HS-5 (cell line): ENCODE data around the gene SVEP1.
A peak's percentile ranks its signal among the peaks of the same experiment; 100 is the strongest.

ENCODE experiments used
- DNase-seq: peaks from one replicate; pipeline ENCODE4 v3.0.0-alpha.2; 2012; ENCODE audit warnings: low read depth

Gene SVEP1

GRCh38 chr9:110521206-110521605, 58.3 kb downstream of the SVEP1 start:
- no peak for DNase-seq

GRCh38 chr9:110520120-110520701, 59.3 kb downstream of the SVEP1 start:
- peak; percentile 58 for DNase-seq

- DNase-seq: no peak
Observed at GRCh38 chr9:110517483-110517882, 62.1 kb downstream of the SVEP1 start.

DNA sequence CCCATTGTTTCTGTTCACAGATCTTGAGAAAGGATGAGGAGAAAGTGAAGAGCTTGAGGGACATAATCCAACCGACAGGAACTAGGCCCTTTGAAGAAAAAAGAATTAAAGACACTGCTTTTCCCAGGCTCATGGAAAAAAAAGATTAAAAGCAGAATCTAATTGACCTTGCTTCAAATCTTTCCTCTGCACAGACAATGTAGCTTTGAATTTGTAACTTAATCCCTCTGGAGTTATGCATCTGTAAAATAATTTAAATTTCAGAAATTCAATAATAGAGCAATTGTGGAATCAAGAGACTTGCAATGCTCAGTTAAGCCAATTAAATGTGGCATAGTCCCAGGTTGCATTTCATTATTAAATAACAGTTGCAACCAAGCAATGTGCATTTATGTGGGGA, 64.6 kb downstream of the SVEP1 start:
- no peak for DNase-seq

DNA sequence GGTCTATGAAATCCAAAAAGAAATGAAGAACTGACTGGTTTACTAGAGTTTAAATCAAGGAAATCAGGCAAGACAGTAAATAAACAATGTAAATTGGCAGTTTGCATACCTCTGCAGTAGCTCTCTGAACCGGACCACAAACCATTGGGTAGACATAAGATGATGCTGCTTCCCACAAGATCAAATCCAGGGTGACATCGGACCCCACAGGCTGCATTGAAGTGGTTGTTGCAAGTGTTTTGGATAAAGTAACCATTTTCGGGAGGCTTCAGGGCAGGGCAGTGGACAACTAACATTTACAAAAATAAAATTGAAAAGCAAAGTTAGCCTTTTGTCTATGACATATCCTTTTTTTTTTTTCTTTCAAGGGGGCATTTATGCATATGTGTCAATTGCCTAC, 66.7 kb downstream of the SVEP1 start:
- DNase-seq: no peak

- DNase-seq: no peak
Observed at GRCh38 chr9:110509792-110510191, 69.7 kb downstream of the SVEP1 start.

DNA sequence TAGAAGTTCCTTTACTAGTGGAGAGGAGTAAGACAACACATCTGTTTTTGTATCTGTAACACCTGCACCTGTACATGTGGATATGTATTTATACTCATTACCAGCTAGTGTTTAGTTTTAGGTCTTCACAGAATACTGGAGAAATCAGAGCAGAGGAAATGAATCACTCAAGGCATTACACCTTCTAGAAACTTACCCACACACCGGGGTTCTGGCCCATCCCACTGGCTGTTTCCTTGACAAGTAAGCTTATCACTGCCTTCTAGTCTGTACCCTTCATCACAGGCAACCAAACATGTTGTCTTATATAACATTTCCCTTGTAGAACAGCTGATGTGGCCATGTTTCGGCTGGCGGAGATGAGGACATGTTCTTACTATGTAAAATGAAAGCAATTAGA, 76.7 kb downstream of the SVEP1 start:
- DNase-seq: no peak

DNA sequence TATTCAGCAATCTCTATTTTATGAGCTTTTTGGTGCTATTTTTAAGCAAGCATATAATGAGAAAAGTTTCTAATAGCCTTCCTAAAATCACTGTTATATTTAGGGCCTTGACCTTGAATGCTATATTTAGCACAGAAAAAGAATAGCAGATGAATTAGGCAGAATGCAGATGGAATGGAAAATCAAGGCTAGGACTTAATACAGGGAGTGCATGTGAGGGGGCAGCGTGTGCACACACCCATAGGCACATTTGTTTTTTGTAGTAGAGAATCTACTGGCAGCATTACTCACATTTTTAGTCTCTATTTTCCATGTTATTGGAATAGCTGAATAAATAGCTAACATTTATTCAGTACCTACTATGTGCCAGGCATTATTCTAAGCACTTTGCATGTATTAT, 79.9 kb downstream of the SVEP1 start:
- DNase-seq: no peak

GRCh38 chr9:110487196-110487595, 92.3 kb downstream of the SVEP1 start:
- no peak for DNase-seq

- DNase-seq: no peak
Observed at GRCh38 chr9:110486218-110486617, 93.3 kb downstream of the SVEP1 start.

DNA sequence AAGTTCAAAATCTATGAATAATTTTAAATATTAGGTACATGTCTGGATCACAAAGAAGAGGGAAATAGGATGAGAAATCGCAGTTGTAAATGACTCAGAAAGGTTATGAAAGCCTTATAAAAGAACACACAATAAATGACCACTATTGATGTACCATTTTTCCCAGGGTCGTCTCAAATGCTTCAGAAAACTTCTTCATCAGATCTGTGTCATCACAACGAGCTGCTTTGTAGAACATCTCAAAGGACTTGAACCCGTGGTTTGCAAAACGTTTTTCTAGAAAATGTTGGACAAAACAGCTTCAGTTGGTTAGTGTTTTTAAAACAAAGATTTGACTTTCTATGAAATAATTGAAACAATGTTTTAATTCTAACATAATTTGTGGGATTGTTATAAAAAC, 100.1 kb downstream of the SVEP1 start:
- no peak for DNase-seq

DNA sequence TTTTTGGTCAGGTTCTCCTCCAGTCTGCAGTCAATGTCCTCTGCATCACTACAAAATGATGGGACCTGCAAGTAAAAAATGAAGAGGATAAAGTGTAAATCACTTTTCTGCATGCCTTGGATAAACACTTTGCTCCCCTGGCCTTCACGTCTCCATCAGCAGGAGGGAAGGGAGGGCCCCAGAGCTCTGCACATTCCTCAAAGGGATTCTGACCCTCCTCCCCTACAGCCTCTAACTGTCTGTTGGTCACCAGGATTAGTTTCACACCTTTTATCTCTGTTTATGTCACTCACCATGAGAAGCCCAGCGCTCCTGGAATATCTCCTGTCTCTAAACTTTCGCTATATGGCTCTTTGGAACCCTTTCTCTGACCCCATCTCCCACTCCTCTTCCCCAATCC, 103.3 kb downstream of the SVEP1 start:
- DNase-seq: no peak

- DNase-seq: no peak
Observed at GRCh38 chr9:110472111-110472510, 107.4 kb downstream of the SVEP1 start.

DNA sequence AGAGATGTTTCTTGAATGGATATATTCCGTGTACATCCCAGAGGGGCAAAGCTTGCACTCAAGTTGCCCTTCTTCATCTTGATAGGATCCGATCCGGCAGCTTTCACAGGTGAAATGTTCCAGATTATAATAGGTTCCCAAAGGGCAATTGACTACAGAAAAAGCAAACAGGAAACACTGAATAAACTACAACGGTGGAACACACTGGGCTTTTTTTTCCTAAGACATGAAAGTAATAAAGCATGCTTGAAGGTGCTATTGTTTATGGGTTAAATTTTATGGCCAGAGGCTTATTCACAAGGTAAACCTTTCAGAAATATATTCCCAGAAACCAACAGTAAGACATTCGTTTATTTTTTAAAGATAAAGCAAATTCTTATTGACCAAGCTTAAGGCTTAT, 110.6 kb downstream of the SVEP1 start:
- DNase-seq: no peak

- no peak for DNase-seq
Observed at GRCh38 chr9:110465190-110465589, 114.4 kb downstream of the SVEP1 start.

- no peak for DNase-seq
Observed at GRCh38 chr9:110464321-110464720, 115.2 kb downstream of the SVEP1 start.

- no peak for DNase-seq
Observed at GRCh38 chr9:110463499-110463898, 116.0 kb downstream of the SVEP1 start.

DNA sequence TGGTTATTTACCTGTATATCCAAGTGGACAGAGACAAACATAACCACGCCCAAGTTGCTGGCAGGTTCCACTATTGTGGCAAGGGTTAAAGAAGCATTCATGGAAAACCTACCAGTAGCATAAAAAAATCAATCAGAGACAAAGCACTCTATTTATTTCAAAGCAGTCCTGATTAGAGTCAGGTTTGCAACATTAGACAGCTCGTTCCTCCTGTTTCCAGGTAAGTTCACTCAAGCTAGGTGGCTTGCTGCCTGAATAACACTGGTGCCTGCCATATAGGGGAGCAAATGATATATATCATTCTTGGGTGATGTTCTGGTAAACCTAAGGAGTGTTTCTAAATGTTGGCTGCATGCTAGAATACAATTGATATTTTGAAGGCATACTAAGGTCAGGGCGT, 122.3 kb downstream of the SVEP1 start:
- no peak for DNase-seq

GRCh38 chr9:110456681-110457080, 122.9 kb downstream of the SVEP1 start:
- no peak for DNase-seq

GRCh38 chr9:110455860-110456259, 123.7 kb downstream of the SVEP1 start:
- DNase-seq: no peak

GRCh38 chr9:110452227-110452801, 127.2 kb downstream of the SVEP1 start:
- DNase-seq: no peak

DNA sequence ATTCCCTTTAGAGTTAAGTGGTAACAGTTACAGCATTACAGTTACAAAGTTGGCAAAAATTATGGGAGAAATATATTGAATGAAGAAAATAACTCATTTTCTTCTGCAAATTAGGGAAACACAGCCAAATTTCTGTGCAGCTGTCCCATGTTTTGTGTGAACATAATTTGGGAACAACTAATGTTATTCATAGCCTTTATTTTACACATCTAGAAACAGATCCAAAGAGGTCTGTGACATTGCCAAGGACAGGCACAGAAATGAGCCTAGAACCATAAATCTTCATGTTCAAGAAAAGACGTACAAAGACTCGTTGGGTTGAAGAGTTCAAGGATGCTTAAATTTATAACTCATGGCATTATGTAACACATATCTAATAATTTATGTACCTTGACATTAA, 127.8 kb downstream of the SVEP1 start:
- no peak for DNase-seq

GRCh38 chr9:110447476-110447875, 132.1 kb downstream of the SVEP1 start:
- DNase-seq: no peak

DNA sequence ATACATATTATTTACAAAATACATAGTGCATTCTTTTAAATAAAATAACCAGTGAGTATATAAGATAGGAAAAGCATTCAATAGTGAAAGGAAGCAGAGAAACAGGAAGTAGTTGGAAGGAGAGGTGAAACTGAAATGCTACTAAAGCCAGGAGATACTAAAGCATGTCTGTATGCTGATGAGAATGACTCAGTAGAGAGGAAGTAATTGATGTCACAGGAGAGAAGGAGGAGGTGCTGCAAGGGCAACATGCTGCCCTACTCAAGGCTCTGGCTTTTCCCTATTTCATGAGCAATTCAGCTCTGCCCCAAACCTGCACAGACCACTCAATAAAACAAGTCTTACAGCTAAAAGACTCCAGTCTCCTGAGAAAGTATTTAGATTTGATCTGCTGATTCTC, 133.4 kb downstream of the SVEP1 start:
- no peak for DNase-seq
